GM19025 (cell line): ENCODE results near the gene LPIN1.

ENCODE experiments used
- ATAC-seq: cut with Tn5 transposase; IDR thresholded peaks from one replicate; pipeline ENCODE4 v1.9.1; 2021; ENCODE audit warnings: mild to moderate bottlenecking, low read depth, moderate library complexity; ENCODE audit not compliant: unreplicated experiment

Gene LPIN1

GRCh38 chr2:11778923-11779757, 32.7 kb downstream of the LPIN1 start:
- peak; percentile 85 for ATAC-seq

GRCh38 chr2:11781602-11782001, 35.2 kb downstream of the LPIN1 start:
- no peak for ATAC-seq

GRCh38 chr2:11784280-11784679, 37.8 kb downstream of the LPIN1 start:
- ATAC-seq = no peak

- no peak for ATAC-seq
These were observed 38.5 kb downstream of the LPIN1 start for GRCh38 chr2:11784747-11785610.

GRCh38 chr2:11785611-11785940, 39.1 kb downstream of the LPIN1 start:
- ATAC-seq = no peak

GRCh38 chr2:11786191-11786590, 39.8 kb downstream of the LPIN1 start:
- ATAC-seq = no peak

- ATAC-seq = no peak
These were observed 40.2 kb downstream of the LPIN1 start for GRCh38 chr2:11786592-11786991.

- ATAC-seq = no peak
These were observed 41.6 kb downstream of the LPIN1 start for GRCh38 chr2:11787991-11788390.

- ATAC-seq = no peak
These were observed 42.2 kb downstream of the LPIN1 start for GRCh38 chr2:11788461-11789124.

GRCh38 chr2:11789243-11789642, 42.8 kb downstream of the LPIN1 start:
- no peak for ATAC-seq

- no peak for ATAC-seq
These were observed 43.8 kb downstream of the LPIN1 start for GRCh38 chr2:11790228-11790627.

GRCh38 chr2:11795590-11795989, 49.2 kb downstream of the LPIN1 start:
- ATAC-seq = no peak

- no peak for ATAC-seq
These were observed 50.0 kb downstream of the LPIN1 start for GRCh38 chr2:11796190-11797171.

GRCh38 chr2:11797846-11798245, 51.4 kb downstream of the LPIN1 start:
- no peak for ATAC-seq

GRCh38 chr2:11798701-11799435, 52.4 kb downstream of the LPIN1 start:
- no peak for ATAC-seq

GRCh38 chr2:11799826-11800225, 53.4 kb downstream of the LPIN1 start:
- ATAC-seq = no peak

GRCh38 chr2:11802782-11803191, 56.4 kb downstream of the LPIN1 start:
- ATAC-seq = no peak

GRCh38 chr2:11805024-11805423, 58.6 kb downstream of the LPIN1 start:
- no peak for ATAC-seq

GRCh38 chr2:11805920-11806319, 59.5 kb downstream of the LPIN1 start:
- no peak for ATAC-seq
